ENCODE measurements around the gene PDIA4.

The PDIA4 gene

DNA sequence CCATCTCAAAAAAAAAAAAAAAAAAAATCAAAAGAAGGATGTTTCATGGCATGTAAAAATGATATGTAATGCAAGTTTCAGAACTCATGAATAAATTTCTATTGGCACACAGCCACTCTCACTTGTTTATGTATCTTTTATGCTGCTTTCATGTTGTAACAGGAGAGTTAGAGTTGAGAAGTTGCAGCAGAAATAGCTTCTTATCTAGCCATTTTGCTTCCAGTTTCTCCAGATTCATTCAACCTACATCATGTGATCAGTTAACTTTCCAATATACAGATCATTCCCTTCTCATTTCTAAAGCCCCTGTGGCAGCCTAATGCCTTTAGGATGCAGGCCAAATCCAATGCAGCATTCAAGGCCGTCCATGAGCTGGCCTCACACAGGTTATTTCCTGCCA lies 31.9 kb upstream of the PDIA4 start:
- Histone ChIP-seq H3K36me3 (ENCODE audit: control insufficient read depth, insufficient read depth, low read length) (no peaks in the 10 kb centered on the region), H3K27me3 (replicated peaks; ENCODE audit: control insufficient read depth, insufficient read depth, low read length) (no peaks in the 10 kb centered on the region), H3K4me3 (replicated peaks; ENCODE audit: low read depth, low read length) (no peak overlapping the region)
- no peak for DNase-seq (ENCODE audit: extremely low read depth, insufficient read length)
- TF ChIP-seq, protein P1, sequence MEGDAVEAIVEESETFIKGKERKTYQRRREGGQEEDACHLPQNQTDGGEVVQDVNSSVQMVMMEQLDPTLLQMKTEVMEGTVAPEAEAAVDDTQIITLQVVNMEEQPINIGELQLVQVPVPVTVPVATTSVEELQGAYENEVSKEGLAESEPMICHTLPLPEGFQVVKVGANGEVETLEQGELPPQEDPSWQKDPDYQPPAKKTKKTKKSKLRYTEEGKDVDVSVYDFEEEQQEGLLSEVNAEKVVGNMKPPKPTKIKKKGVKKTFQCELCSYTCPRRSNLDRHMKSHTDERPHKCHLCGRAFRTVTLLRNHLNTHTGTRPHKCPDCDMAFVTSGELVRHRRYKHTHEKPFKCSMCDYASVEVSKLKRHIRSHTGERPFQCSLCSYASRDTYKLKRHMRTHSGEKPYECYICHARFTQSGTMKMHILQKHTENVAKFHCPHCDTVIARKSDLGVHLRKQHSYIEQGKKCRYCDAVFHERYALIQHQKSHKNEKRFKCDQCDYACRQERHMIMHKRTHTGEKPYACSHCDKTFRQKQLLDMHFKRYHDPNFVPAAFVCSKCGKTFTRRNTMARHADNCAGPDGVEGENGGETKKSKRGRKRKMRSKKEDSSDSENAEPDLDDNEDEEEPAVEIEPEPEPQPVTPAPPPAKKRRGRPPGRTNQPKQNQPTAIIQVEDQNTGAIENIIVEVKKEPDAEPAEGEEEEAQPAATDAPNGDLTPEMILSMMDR (IDR thresholded peaks at IDR 0.05; ENCODE audit: insufficient read depth, low read length, poor library complexity, severe bottlenecking): no peak

DNA sequence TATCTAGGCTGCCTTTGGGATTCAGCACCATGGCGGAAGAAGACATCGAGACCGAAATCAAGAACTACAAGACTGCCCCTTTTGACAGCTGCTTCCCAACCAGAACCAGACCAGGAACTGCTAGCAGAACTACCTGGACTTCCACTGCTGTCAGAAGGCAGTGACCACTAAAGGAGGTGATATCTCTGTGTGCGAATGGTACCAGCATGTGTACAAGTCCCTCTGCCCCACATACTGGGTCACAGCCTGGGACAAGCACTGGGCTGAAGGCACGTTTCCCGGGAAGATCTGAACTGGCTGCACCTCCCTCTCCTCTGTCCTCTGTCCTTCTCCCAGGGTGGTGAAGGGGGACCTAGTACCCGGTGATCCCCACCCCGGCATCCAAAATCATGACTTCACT lies 25.6 kb upstream of the PDIA4 start:
- Histone ChIP-seq H3K27me3 (replicated peaks; ENCODE audit: control insufficient read depth, insufficient read depth, low read length) (no peaks in the 10 kb centered on the region; the same call in 1 of the 2 replicates), H3K4me3 (replicated peaks; ENCODE audit: low read depth, low read length) (no peak overlapping the region), H3K36me3 (ENCODE audit: control insufficient read depth, insufficient read depth, low read length) (no peaks in the 10 kb centered on the region)
- TF ChIP-seq, protein P1 (IDR thresholded peaks at IDR 0.05; ENCODE audit: insufficient read depth, low read length, poor library complexity, severe bottlenecking): no peak
- no peak for DNase-seq (ENCODE audit: extremely low read depth, insufficient read length)

- no peak overlapping the region for H3K4me3 ChIP-seq (replicated peaks; ENCODE audit: low read depth, low read length)
- no peaks in the 10 kb centered on the region for H3K36me3 ChIP-seq (ENCODE audit: control insufficient read depth, insufficient read depth, low read length)
- TF ChIP-seq, protein P1 (IDR thresholded peaks at IDR 0.05; ENCODE audit: insufficient read depth, low read length, poor library complexity, severe bottlenecking): no peak
- H3K27me3 ChIP-seq (replicated peaks; ENCODE audit: control insufficient read depth, insufficient read depth, low read length): no peaks in the 10 kb centered on the region; the same call in 1 of the 2 replicates
- DNase-seq (ENCODE audit: extremely low read depth, insufficient read length): no peak
These were observed 25.1 kb upstream of the PDIA4 start for GRCh38 chr7:149053384-149053783.

DNA sequence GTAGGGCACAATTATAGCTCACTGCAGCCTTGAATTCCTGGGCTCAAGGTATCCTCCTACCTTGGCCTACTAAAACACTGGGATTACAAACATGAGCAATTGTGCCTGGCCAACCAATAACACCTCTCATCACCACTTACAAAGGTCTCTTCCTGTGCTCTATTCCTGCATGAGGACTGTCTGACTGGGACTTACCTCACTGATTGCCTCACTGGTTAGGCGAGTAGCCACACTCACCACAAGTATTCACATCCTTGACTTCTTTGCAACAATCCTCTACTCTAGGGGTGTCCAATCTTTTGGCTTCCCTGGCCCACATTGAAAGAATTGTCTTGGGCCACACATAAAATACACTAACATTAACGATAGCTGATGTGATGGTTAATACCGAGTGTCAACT lies 22.6 kb upstream of the PDIA4 start:
- TF ChIP-seq, protein P1 (IDR thresholded peaks at IDR 0.05; ENCODE audit: insufficient read depth, low read length, poor library complexity, severe bottlenecking): no peak
- DNase-seq (ENCODE audit: extremely low read depth, insufficient read length): no peak
- no peaks in the 10 kb centered on the region for H3K36me3 ChIP-seq (ENCODE audit: control insufficient read depth, insufficient read depth, low read length)
- no peak overlapping the region for H3K4me3 ChIP-seq (replicated peaks; ENCODE audit: low read depth, low read length)
- H3K27me3 ChIP-seq (replicated peaks; ENCODE audit: control insufficient read depth, insufficient read depth, low read length): no peaks in the 10 kb centered on the region; the same call in 1 of the 2 replicates

DNA sequence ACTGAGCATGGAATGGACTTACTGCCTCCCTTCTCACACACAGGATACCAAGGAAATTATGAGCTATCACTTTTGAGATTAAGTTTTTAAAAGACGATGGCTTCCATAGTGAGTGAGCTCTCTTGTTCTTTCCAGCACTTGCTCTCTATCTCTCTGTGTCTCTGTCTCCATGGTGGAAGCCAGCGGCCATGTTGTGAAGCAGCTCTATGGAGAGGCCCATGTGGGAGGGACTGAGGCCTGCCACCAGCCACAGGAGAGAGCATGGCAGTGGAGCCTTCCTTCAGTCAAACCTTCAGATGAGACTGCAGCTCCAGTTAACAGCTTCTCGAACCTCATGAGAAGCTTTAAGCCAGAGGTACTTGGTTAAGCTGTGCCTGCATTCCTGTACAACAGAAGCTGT lies 20.5 kb upstream of the PDIA4 start:
- DNase-seq (ENCODE audit: extremely low read depth, insufficient read length): no peak
- Histone ChIP-seq H3K36me3 (ENCODE audit: control insufficient read depth, insufficient read depth, low read length) (no peaks in the 10 kb centered on the region), H3K27me3 (replicated peaks; ENCODE audit: control insufficient read depth, insufficient read depth, low read length) (no peaks in the 10 kb centered on the region; the same call in 1 of the 2 replicates), H3K4me3 (replicated peaks; ENCODE audit: low read depth, low read length) (no peak overlapping the region)
- TF ChIP-seq, protein P1 (IDR thresholded peaks at IDR 0.05; ENCODE audit: insufficient read depth, low read length, poor library complexity, severe bottlenecking): no peak

DNA sequence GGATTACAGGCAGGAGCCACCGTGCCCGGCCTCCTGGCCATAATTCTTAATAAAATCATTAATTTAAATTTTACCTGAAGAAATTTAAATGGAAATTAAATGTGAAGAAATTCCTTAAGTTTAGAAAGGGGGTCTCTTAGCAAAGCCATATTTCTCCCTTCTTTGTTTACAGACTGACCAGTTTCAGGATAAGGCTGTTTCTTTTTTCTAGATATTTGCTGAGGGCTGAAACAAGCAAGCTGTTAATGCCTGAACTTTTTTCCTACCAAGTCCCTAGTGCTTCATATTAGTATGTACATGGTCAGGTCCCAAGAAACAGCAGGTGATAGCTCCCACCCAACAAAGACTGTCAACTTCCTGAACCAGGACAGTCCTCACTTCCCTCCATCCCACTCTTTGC lies 18.1 kb upstream of the PDIA4 start:
- Histone ChIP-seq H3K36me3 (ENCODE audit: control insufficient read depth, insufficient read depth, low read length) (no peaks in the 10 kb centered on the region), H3K4me3 (replicated peaks; ENCODE audit: low read depth, low read length) (no peak overlapping the region), H3K27me3 (replicated peaks; ENCODE audit: control insufficient read depth, insufficient read depth, low read length) (no peaks in the 10 kb centered on the region; the same call in none of the 2 replicates)
- TF ChIP-seq, protein P1 (IDR thresholded peaks at IDR 0.05; ENCODE audit: insufficient read depth, low read length, poor library complexity, severe bottlenecking): no peak
- DNase-seq (ENCODE audit: extremely low read depth, insufficient read length): no peak
